Caki2 (cell line): ENCODE data around the gene PIMREG. TPM values are rescaled to one million over a fixed set of nuclear protein-coding genes. Genes with fewer than 3 reads are reported as not detected.
"Not testable (repeated sequence)": the region's sequence is repeated elsewhere in the genome, so short reads cannot be mapped to it uniquely, and the experiment has no call there.

Source experiments
- DNase-seq: peaks from one replicate; pipeline ENCODE4 v3.0.0-alpha.2; 2015; ENCODE audit warnings: low read depth
- in situ Hi-C: cut with HindIII; loops from 2 replicates; pipeline ENCODE4 v1.10.0; 2016; ENCODE audit warnings: low sequenced_read_pairs, low pct_unique_long_range_greater_than_20kb, mixed read lengths
- total RNA-seq: library from RNA; depleted of rRNA; stranded (reverse); fragments of >200 nt; shearing (Covaris generic); gene quantifications from 2 replicates; pipeline ENCODE4 v1.2.3, GENCODE V29; 2014; ENCODE audit warnings: low replicate concordance

PIMREG gene
- total RNA-seq, 1 experiment from 2014 or later = 59.2 TPM

DNA sequence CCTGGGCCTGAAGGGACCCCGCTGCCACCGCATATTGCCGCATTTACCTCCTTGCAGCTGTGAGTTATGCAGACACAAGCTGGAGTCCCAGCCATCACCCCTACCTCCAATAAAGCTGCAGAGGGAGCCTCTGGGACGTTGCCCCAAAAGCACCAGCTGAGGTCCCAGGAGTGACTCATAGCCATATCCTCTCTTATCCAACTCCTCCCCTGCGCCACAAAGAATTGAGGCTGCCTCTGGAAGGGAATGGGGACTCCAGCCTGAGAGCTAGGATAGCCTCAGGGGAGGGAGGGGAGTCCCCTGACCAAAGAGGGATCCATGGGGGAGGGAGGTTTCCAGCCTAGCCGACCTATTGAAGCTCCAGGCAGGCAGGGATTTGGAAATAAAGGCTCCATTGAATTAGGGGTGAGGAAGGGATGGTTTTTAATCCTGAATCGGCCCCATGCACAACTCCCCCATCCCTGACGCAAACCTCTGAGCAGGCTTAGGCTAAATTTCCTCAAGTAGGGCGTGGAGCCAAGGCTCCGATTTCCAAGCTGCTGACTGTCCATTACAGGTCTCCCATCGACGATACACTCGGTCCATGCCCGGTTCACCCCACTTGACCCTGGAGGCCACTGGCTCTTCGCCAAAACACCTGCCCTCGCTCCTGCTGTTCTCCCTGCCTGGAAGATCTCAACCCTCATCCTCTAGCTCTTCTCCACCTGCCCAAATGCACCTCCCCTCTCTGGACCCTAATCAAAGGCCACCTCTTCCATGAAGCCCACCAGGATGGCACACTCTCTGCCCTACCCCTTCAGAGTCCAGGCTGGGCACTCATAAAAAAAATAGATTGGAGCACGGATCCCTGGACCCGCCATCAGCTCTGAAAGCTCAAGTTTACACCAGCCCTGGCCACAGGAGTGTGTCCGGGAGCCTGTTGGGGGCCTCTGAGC lies 27.5 kb downstream of the PIMREG start:
- no peak for DNase-seq
- in situ Hi-C loops = no loop called here

GRCh38 chr17:6472517-6472916 lies 28.3 kb downstream of the PIMREG start:
- DNase-seq = no peak
- in situ Hi-C loops = no loop called here

DNA sequence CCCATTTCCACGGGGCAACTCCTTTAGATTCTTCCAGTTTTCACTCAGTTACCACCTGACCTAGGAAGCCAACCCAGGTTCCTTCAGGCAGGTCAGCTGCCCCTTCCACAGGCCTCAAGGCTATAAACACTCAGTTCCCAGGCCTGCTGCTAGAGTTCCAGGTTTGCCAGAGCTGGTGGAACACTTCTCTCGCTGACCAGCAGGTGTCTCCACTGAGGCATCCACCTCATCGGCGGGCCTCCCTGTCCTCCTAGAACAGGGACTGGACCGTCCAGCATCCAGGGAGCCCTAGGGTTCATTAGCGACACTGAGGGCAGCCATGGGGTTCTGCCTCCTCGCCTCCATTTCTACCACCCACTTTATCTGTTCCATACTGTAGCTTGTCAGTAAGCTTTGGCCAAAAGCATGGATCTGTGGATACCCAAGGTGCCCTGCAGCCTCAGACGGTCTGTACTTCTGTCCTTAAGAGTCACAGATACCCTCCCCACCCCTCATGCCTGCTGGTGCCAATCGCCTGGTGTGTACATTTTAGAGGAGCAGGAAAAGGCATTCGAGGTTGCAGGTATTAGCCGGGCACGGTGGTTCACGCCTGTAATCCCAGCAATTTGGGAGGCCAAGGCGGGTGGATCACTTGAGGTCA lies 29.0 kb downstream of the PIMREG start:
- in situ Hi-C loops = no loop called here
- peak; percentile 57 for DNase-seq

DNA sequence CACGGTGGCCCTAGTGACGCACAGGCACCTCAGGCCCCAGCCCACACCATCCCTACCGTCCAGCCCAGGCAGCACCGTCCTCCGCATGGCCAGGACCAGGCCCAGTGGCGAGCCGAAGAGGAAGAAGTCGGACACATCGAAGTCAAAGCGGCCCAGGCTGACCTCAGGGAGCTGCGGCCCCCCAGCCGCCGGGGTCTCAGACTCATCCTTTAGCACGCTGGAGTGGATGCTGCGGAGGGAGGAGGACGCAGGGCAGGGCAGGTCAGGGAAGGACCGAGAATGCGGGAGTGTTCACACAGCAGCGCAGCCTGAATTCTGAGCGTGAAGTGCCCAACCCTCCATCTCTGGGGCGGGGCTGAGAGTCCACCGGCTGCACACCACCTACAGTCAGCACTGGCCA lies 30.1 kb downstream of the PIMREG start:
- in situ Hi-C loops = no loop called here
- no peak for DNase-seq

DNA sequence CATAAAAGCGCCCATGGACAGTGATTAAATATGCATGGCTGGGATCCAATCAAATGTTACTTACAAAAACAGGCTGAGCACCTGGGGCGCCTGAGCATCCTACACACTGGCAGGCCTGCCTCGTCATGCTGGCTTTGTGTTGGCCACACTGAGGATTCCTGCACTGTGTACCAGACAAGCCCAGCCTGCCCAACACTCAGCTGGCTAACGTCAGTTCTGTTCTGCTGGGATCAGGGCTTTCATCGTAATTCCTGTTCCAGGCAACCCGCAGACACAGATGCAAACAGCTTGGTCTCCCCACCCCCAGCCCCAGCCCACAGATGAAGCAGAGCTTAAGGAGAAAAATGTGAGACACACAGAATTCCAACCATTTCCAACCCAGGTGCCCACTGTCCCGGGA lies 30.7 kb downstream of the PIMREG start:
- DNase-seq = no peak
- in situ Hi-C loops = no loop called here

GRCh38 chr17:6475411-6475810 lies 31.2 kb downstream of the PIMREG start:
- in situ Hi-C loops = no loop called here

DNA sequence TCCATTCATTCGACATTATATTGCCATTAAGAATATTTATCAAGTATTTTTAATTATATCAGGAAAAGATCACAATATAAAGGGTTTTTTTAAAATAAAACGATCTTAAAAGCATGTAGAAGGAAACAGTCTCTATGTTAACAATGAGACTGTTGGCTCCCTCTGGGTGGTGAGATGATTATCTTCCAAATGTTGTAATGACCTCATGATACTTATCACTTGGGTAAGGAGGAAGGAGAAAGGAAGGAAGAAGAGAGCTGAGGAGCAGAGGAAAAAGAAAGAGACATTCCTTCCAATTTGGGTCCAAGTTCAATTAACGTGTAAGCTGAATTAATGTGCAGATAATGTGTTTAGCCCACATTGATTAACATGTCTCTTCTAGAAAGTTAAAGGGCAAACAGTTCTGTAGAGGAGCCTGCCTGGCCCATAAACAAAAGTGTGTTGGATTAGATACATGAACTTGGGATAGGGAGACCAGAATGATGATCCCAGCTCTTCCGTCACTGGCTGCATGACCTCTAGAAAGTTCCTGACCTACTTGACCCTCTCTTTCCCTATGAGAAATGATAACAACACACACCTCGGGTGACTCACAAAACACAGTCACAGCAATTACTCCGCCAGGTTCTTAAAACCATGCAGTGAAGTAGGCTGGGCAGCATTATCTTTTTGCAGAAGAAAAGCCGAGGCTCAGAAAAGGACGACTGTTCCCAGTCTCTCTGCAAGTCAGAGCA lies 32.0 kb downstream of the PIMREG start:
- no peak for DNase-seq
- in situ Hi-C loops = no loop called here

More at GRCh38 chr17:6475411-6475810, 31.2 kb downstream of the PIMREG start:
- no peak for DNase-seq

DNA sequence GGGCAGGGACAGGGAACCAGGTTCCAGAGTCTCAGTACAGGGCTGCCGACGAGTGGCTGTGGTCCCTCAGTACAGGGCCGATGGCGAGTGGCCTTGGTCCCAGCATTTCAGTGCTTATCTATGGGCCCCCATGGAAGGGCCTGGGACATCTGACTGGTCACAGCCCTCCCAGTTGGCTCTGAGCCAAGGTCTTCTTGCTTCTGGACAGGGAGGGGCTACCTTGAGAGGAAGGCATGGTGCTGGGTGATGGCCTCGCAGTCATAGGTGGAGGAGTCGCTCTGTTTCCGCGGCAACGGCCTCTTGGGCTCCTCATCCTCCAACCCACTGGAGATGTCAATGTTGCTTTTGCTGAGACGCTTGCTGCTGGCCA lies 32.5 kb downstream of the PIMREG start:
- no peak for DNase-seq
- in situ Hi-C loops = no loop called here

DNA sequence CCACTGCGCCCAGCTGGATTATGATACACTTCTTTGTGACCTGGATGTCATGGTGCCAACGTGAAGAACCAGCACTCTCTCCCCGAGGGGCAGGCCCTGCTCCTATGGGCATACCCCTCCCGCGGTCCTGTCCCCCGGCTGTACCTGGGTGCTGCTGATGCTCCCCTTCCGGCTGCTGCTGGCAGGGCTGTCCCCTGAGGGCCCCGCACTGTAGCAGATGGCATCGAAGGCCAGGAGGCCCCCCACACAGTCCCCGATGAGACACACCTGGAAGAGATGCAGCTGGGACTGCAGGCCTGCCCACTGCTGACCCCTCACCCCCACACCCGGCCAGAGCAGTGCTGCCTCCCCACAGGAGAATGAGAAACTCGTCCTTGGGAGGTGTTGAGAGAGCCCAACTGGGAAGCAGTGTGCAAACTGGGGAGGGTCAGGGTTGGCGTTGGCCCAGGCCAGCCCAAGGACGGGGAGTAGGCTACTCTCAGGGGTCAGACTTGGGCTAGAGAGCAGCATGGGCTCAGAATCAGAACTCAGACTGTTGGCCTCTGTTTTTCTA lies 33.7 kb downstream of the PIMREG start:
- no peak for DNase-seq
- in situ Hi-C loops = no loop called here

- no peak for DNase-seq
- in situ Hi-C loops = no loop called here
Observed at GRCh38 chr17:6478486-6478885, 34.2 kb downstream of the PIMREG start.

- in situ Hi-C loops = no loop called here
- no peak for DNase-seq
Observed at GRCh38 chr17:6479622-6480302, 35.5 kb downstream of the PIMREG start.

DNA sequence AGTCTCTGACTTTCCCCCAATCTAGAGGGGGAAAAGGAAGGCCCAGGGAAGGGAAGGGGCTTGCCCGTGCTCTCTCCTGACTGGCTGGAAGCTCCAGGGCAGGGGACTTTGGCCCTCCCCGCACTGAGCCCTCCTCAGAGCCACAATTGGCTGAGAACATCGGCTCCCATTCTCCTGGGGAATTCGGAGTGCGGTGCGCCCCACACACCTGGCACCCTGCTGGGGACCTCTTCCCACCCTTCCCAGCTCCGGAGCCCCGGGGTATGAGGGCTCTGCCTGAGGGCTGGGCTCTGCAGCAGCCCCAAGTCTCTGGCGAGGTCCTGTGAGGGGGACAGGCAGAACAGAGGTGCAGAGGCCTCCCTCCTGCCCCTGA lies 36.0 kb downstream of the PIMREG start:
- in situ Hi-C loops = no loop called here
- DNase-seq = no peak

GRCh38 chr17:6482105-6482455 lies 37.8 kb downstream of the PIMREG start:
- DNase-seq = no peak
- in situ Hi-C loops = no loop called here

DNA sequence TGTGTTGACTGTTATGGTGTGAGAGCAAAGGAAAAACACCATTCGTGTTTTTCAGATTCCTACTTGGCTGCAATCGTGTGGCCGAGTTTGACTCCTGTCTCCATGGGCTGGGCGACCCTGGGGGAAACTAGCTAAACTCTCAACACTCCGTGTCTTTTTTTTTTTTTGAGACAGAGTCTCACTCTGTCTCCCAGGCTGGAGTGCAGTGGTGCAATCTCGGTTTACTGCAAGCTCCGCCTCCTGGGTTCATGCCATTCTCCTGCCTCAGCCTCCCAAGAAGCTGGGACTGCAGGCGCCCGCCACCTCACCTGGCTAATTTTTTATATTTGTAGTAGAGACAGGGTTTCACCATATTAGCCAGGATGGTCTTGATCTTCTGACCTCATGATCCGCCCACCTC lies 38.5 kb downstream of the PIMREG start:
- DNase-seq, in situ Hi-C loops: not testable (repeated sequence)

GRCh38 chr17:6483507-6483906 lies 39.3 kb downstream of the PIMREG start:
- no peak for DNase-seq
- in situ Hi-C loops = no loop called here

DNA sequence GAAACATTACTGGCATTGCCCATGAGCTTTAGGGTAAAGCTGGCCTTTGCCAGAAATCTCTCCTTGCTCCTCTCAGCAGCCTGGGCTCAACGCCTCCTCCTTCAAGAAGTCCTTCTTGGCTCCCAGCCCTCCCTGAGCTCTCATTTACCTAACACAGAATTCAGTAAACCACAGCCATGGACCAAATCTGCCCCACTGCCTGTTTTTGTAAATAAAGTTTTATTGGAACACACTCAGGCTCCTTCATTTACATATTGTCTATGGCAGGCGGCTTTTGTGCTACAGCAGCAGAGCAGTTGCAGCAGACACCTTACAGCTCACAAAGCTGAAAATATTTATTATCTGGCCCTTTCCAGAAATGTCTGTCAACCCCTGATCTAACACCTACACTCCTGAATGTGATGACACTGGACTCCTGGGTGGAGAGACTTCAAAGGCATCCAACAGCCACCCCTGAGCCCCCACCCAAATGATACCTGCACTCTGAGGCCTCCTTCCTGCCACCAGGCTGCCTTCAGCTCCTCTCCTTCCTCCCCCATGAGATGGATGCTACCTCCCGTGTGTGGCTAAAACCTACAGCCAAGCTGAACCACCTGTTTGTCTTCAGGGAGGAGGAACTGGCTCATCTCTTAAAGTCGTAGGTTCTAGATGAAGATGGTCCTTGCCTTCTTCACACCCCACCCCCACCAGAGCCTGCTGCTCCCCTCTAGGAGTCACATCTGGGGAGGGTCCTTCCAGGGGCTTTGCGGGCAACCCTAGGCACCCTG lies 41.6 kb downstream of the PIMREG start:
- no peak for DNase-seq
- in situ Hi-C loops = no loop called here

- DNase-seq = no peak
Observed at GRCh38 chr17:6487251-6488007, 43.2 kb downstream of the PIMREG start.

More at GRCh38 chr17:6487251-6488007, 43.2 kb downstream of the PIMREG start:
- in situ Hi-C loops = no loop called here
